ENCODE results near the gene CAMK1G.

Gene CAMK1G

GRCh38 chr1:209601809-209602657, 18.5 kb downstream of the CAMK1G start:
- no peak for DNase-seq

GRCh38 chr1:209603877-209604276, 20.4 kb downstream of the CAMK1G start:
- no peak for DNase-seq

GRCh38 chr1:209607102-209607794, 23.7 kb downstream of the CAMK1G start:
- no peak for DNase-seq

GRCh38 chr1:209607795-209608178, 24.3 kb downstream of the CAMK1G start:
- no peak for DNase-seq

GRCh38 chr1:209609041-209609790, 25.7 kb downstream of the CAMK1G start:
- no peak for DNase-seq

- no peak for DNase-seq
These were observed 26.5 kb downstream of the CAMK1G start for GRCh38 chr1:209609791-209610630.

GRCh38 chr1:209610631-209610905, 27.1 kb downstream of the CAMK1G start:
- no peak for DNase-seq

- no peak for DNase-seq
These were observed 28.5 kb downstream of the CAMK1G start for GRCh38 chr1:209611771-209612570.

- DNase-seq, result no peak
These were observed 29.3 kb downstream of the CAMK1G start for GRCh38 chr1:209612646-209613399.

GRCh38 chr1:209613400-209614150, 30.1 kb downstream of the CAMK1G start:
- DNase-seq, result no peak

- DNase-seq, result no peak
These were observed 30.6 kb downstream of the CAMK1G start for GRCh38 chr1:209614151-209614420.

- no peak for DNase-seq
These were observed 31.4 kb downstream of the CAMK1G start for GRCh38 chr1:209614906-209615305.

GRCh38 chr1:209616366-209617046, 33.0 kb downstream of the CAMK1G start:
- DNase-seq, result no peak

- no peak for DNase-seq
These were observed 33.6 kb downstream of the CAMK1G start for GRCh38 chr1:209617047-209617673.

- DNase-seq, result no peak
These were observed 34.2 kb downstream of the CAMK1G start for GRCh38 chr1:209617755-209618154.

- DNase-seq, result no peak
These were observed 34.8 kb downstream of the CAMK1G start for GRCh38 chr1:209618291-209618690.

GRCh38 chr1:209618756-209619420, 35.4 kb downstream of the CAMK1G start:
- no peak for DNase-seq

GRCh38 chr1:209619696-209620486, 36.4 kb downstream of the CAMK1G start:
- no peak for DNase-seq
